ENCODE data around the gene SPATA25.

Gene SPATA25

DNA sequence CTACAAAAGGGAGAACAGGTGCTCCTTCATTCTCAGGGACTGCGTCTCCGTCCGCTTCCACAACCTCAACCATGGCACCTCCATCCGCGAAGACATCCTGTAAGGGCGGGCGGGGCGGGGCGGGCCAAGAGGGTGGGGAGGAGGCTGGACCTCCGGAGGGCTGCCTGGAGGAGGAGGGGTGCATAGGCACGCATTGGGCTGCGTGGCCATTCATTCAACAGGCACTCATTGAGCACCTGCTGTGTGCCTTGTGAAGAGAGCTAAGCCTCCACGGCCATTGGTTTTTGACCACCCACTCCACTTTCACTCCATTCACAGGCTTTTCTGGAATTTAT lies 29.6 kb downstream of the SPATA25 start:
- Histone ChIP-seq H3K27me3 (ENCODE audit: insufficient read depth, insufficient read length) (no peaks in the 10 kb centered on the region), H3K9me3 (ENCODE audit: insufficient read depth, low read length) (no peaks in the 10 kb centered on the region), H3K4me3 (ENCODE audit: insufficient read length, low read depth) (peak overlapping the region; percentile 85), H3K4me1 (ENCODE audit: insufficient read depth, insufficient read length) (peaks cover 12% of the 10 kb centered on the region), H3K9ac (ENCODE audit: insufficient read length, low read depth) (peak overlapping the region; percentile 66), H3K36me3 (ENCODE audit: insufficient read depth, insufficient read length, low read length) (peaks cover 18% of the 10 kb centered on the region)
- no peak for TF ChIP-seq YY1 (IDR thresholded peaks at IDR 0.05; ENCODE audit: insufficient read depth, insufficient read length)
- no peak for TF ChIP-seq ZNF274 (IDR thresholded peaks at IDR 0.05; ENCODE audit: low read depth, low read length)
- TF ChIP-seq SUZ12 (IDR thresholded peaks at IDR 0.05; ENCODE audit: extremely low read depth, insufficient read depth, insufficient read length) = no peak
- no peak for DNase-seq (ENCODE audit: low read depth, low spot score)

DNA sequence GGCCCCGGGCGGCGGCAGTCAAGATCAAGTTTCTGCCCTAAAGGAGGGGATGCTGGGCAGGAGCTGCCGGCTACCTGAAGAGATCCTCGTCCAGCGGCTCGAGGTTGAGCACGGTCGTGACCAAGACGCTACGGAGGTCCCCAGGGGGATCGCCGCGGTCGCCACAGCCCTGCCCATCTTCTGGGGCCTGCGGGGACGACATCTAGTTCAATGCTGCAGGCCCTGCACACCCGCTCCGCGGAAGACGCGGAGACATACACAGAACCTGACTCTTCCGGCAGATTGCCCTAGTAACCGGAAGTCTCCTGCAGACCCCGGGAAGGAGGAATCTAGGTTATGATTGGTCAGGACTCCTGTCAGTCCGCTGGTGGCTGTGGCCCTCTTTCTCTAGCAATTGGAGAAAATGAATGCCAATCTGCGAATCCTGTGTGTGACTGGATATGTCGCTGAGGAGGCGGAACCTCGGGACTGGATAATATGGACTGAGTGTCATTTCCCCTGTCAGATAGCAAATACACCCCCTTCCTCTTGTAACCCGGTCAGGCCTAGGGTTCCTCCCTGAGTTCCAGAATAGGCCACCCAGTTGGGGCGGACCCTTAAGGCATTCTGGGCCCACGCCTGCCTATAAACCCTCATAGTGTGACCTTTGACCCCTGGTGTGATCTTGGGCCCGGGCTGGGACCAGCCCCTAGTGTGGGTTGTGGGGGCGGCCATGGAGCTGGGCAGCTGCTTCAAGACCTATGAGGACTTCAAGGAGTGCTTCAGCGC lies 30.1 kb downstream of the SPATA25 start, which contains the start of the genes ACOT8 and ZSWIM3:
ACOT8 (minus strand) TSS at position 279 of the 768 bp plus-strand sequence; CDS start at position 202, 77 bp downstream.
ZSWIM3 (plus strand) TSS at position 501 of the 768 bp plus-strand sequence; CDS start at position 713, 212 bp downstream.
- TF ChIP-seq YY1 (IDR thresholded peaks at IDR 0.05; ENCODE audit: insufficient read depth, insufficient read length) (no peak), ZNF274 (IDR thresholded peaks at IDR 0.05; ENCODE audit: low read depth, low read length) (no peak), SUZ12 (IDR thresholded peaks at IDR 0.05; ENCODE audit: extremely low read depth, insufficient read depth, insufficient read length) (no peak)
- peaks cover 18% of the 10 kb centered on the region for H3K36me3 ChIP-seq (ENCODE audit: insufficient read depth, insufficient read length, low read length)
- H3K4me3 ChIP-seq (ENCODE audit: insufficient read length, low read depth) = peak within 1 kb of the TSS; percentile 85
- no peaks in the 10 kb centered on the region for H3K9me3 ChIP-seq (ENCODE audit: insufficient read depth, low read length)
- peaks cover 12% of the 10 kb centered on the region for H3K4me1 ChIP-seq (ENCODE audit: insufficient read depth, insufficient read length)
- H3K27me3 ChIP-seq (ENCODE audit: insufficient read depth, insufficient read length) = no peaks in the 10 kb centered on the region
- peak within 1 kb of the TSS; percentile 91 for H3K9ac ChIP-seq (ENCODE audit: insufficient read length, low read depth)
- DNase-seq (ENCODE audit: low read depth, low spot score) = peak; percentile 100

DNA sequence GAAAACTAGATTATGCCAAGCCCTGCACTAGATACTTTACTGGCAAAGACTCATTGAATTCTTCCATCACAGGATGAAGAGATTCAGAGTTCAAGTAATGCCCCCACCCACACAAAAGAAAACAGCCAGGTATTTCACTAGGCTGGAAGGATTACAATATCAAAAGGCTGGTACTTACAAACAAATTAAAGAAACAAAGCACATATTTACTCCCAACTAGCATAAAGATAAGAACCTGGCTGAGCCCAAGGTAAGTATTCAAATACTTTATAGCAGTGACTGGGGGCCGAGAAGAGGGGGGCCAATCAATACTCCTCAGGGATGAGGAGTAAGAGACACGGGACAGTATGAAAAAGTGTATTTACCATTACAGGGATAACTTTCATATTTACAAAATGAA lies 33.9 kb downstream of the SPATA25 start:
- TF ChIP-seq YY1 (IDR thresholded peaks at IDR 0.05; ENCODE audit: insufficient read depth, insufficient read length) (no peak), SUZ12 (IDR thresholded peaks at IDR 0.05; ENCODE audit: extremely low read depth, insufficient read depth, insufficient read length) (no peak), ZNF274 (IDR thresholded peaks at IDR 0.05; ENCODE audit: low read depth, low read length) (no peak)
- Histone ChIP-seq H3K36me3 (ENCODE audit: insufficient read depth, insufficient read length, low read length) (peaks cover 21% of the 10 kb centered on the region), H3K4me3 (ENCODE audit: insufficient read length, low read depth) (no peak overlapping the region)

DNA sequence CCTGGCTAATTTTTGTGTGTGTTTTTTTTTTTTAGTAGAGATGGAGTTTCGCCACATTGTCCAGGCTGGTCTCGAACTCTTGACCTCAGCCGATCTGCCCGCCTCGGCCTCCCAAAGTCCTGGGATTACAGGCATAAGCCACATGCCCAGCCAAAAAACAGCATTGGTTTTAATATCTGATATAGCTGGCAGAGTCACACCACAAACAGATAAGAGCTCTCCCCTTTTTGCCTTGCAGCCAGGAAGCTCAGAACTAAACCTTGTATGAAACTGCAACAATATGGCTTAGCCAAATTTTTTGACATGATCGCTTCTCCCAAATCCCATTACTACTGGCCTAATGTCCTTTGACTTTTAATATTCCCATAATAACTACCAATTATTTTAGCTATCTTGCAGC lies 35.1 kb downstream of the SPATA25 start:
- H3K9me3 ChIP-seq (ENCODE audit: insufficient read depth, low read length) = no peaks in the 10 kb centered on the region
- H3K36me3 ChIP-seq (ENCODE audit: insufficient read depth, insufficient read length, low read length) = peaks cover 28% of the 10 kb centered on the region
- H3K27me3 ChIP-seq (ENCODE audit: insufficient read depth, insufficient read length) = no peaks in the 10 kb centered on the region
- TF ChIP-seq SUZ12 (IDR thresholded peaks at IDR 0.05; ENCODE audit: extremely low read depth, insufficient read depth, insufficient read length) (no peak), YY1 (IDR thresholded peaks at IDR 0.05; ENCODE audit: insufficient read depth, insufficient read length) (no peak), ZNF274 (IDR thresholded peaks at IDR 0.05; ENCODE audit: low read depth, low read length) (no peak)
- H3K4me1 ChIP-seq (ENCODE audit: insufficient read depth, insufficient read length) = peaks cover 9% of the 10 kb centered on the region
- no peak overlapping the region for H3K9ac ChIP-seq (ENCODE audit: insufficient read length, low read depth)
- no peak for DNase-seq (ENCODE audit: low read depth, low spot score)
- H3K4me3 ChIP-seq (ENCODE audit: insufficient read length, low read depth) = no peak overlapping the region

More for the DNA sequence above, 33.9 kb downstream of the SPATA25 start:
- Histone ChIP-seq H3K27me3 (ENCODE audit: insufficient read depth, insufficient read length) (no peaks in the 10 kb centered on the region), H3K9me3 (ENCODE audit: insufficient read depth, low read length) (no peaks in the 10 kb centered on the region), H3K9ac (ENCODE audit: insufficient read length, low read depth) (no peak overlapping the region), H3K4me1 (ENCODE audit: insufficient read depth, insufficient read length) (peaks cover 10% of the 10 kb centered on the region)
- DNase-seq (ENCODE audit: low read depth, low spot score) = no peak

DNA sequence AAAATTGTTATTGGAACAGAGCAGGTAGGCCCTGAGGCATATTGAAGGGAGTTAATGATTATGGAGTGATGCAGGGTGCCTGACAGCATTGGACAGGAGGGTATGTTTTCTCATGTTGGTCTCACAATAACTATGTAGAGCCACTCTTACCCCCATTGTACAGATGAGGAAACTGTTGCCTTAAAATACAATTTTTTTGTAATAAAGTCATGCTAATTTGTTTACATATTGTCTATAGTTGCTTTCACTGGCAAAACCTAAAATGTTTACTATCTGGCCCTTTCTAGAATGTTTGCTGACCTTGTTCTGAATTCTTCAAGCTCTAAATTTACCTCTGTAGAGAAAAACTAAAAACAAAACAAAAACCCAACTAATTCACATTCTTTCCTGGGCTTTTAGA lies 35.9 kb downstream of the SPATA25 start:
- Histone ChIP-seq H3K4me3 (ENCODE audit: insufficient read length, low read depth) (no peak overlapping the region), H3K36me3 (ENCODE audit: insufficient read depth, insufficient read length, low read length) (peaks cover 34% of the 10 kb centered on the region), H3K9me3 (ENCODE audit: insufficient read depth, low read length) (no peaks in the 10 kb centered on the region), H3K4me1 (ENCODE audit: insufficient read depth, insufficient read length) (peaks cover 9% of the 10 kb centered on the region), H3K27me3 (ENCODE audit: insufficient read depth, insufficient read length) (no peaks in the 10 kb centered on the region), H3K9ac (ENCODE audit: insufficient read length, low read depth) (no peak overlapping the region)
- no peak for DNase-seq (ENCODE audit: low read depth, low spot score)
- TF ChIP-seq YY1 (IDR thresholded peaks at IDR 0.05; ENCODE audit: insufficient read depth, insufficient read length) (no peak), ZNF274 (IDR thresholded peaks at IDR 0.05; ENCODE audit: low read depth, low read length) (no peak), SUZ12 (IDR thresholded peaks at IDR 0.05; ENCODE audit: extremely low read depth, insufficient read depth, insufficient read length) (no peak)

DNA sequence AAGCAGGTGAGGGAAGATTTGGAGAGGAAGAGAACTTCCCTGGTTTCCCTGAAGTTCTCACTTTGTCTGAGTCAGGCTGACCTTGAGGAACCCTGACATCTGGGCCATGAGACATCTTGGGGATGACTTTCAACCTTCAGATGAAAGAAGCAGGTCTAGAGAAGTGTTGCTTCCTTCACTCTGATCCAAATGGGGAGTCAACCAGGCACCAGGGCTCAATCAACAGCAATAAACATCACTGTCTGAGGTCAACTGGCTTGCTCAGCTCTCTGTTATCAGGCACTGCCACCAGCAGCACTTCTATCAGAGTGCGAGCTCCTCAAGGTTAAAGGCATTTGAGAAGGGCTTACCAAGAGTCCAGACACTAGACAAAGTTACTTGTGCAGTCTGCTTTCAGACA lies 36.5 kb downstream of the SPATA25 start:
- TF ChIP-seq YY1 (IDR thresholded peaks at IDR 0.05; ENCODE audit: insufficient read depth, insufficient read length) = no peak
- TF ChIP-seq SUZ12 (IDR thresholded peaks at IDR 0.05; ENCODE audit: extremely low read depth, insufficient read depth, insufficient read length) = no peak
- no peak for TF ChIP-seq ZNF274 (IDR thresholded peaks at IDR 0.05; ENCODE audit: low read depth, low read length)
- no peak for DNase-seq (ENCODE audit: low read depth, low spot score)
- Histone ChIP-seq H3K9ac (ENCODE audit: insufficient read length, low read depth) (no peak overlapping the region), H3K36me3 (ENCODE audit: insufficient read depth, insufficient read length, low read length) (peaks cover 38% of the 10 kb centered on the region), H3K4me3 (ENCODE audit: insufficient read length, low read depth) (no peak overlapping the region), H3K4me1 (ENCODE audit: insufficient read depth, insufficient read length) (peaks cover 9% of the 10 kb centered on the region), H3K27me3 (ENCODE audit: insufficient read depth, insufficient read length) (no peaks in the 10 kb centered on the region), H3K9me3 (ENCODE audit: insufficient read depth, low read length) (no peaks in the 10 kb centered on the region)

DNA sequence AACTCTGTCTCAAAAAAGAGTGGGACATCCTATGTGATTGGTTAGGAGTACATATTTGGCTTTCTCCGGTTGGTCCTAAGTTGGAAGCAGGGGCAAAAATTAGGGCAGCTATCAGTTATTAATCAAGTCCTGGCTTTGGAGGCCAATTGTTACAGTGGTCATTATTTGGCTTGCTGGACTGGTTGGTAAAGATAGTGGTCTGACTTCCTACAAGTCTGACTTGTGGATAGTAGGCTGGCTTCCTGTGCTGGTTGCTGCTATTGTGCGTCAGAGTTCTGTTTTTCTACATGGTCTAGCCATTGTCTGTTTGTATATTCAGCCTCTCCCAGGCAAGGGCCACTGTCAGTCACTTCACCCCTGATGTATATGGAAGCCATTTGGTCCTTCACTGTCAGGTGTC lies 37.2 kb downstream of the SPATA25 start:
- Histone ChIP-seq H3K36me3 (ENCODE audit: insufficient read depth, insufficient read length, low read length) (peaks cover 34% of the 10 kb centered on the region), H3K9me3 (ENCODE audit: insufficient read depth, low read length) (no peaks in the 10 kb centered on the region), H3K4me1 (ENCODE audit: insufficient read depth, insufficient read length) (peaks cover 9% of the 10 kb centered on the region), H3K9ac (ENCODE audit: insufficient read length, low read depth) (no peak overlapping the region), H3K27me3 (ENCODE audit: insufficient read depth, insufficient read length) (no peaks in the 10 kb centered on the region), H3K4me3 (ENCODE audit: insufficient read length, low read depth) (no peak overlapping the region)
- TF ChIP-seq YY1 (IDR thresholded peaks at IDR 0.05; ENCODE audit: insufficient read depth, insufficient read length) (no peak), ZNF274 (IDR thresholded peaks at IDR 0.05; ENCODE audit: low read depth, low read length) (no peak), SUZ12 (IDR thresholded peaks at IDR 0.05; ENCODE audit: extremely low read depth, insufficient read depth, insufficient read length) (no peak)
- no peak for DNase-seq (ENCODE audit: low read depth, low spot score)

All from NT2/D1 (cell line).